OCI-LY1 (cell line): ENCODE measurements around the gene TTC21A.

Experiments
- H2AFZ ChIP-seq: fragments of 200-600 bp; sonication (generic), shearing (Covaris generic); 2 replicates; pipeline ENCODE4 v1.6.0; 2014; ENCODE audit warnings: antibody characterized with exemption, mild to moderate bottlenecking, low read length
- H3F3A ChIP-seq: fragments of 200-600 bp; sonication (generic), shearing (Covaris generic); 2 replicates; pipeline ENCODE4 v1.6.0; 2014; ENCODE audit warnings: mild to moderate bottlenecking, antibody characterized with exemption, low read length, moderate library complexity; ENCODE audit not compliant: insufficient read depth
- H3K27ac ChIP-seq: fragments of 200-600 bp; sonication (generic); 2 replicates; pipeline ENCODE4 v1.5.1; 2014; ENCODE audit warnings: low read length, mixed run types, mild to moderate bottlenecking, low read depth; ENCODE audit not compliant: poor library complexity, severe bottlenecking
- H3K27me3 ChIP-seq: fragments of 200-600 bp; sonication (generic); 2 replicates; pipeline ENCODE4 v1.6.0; 2014; ENCODE audit warnings: antibody characterized with exemption, mild to moderate bottlenecking, low read length, moderate library complexity; ENCODE audit not compliant: insufficient read depth
- H3K36me3 ChIP-seq: fragments of 200-600 bp; sonication (generic); 2 replicates; pipeline ENCODE4 v1.6.1; 2014; ENCODE audit warnings: mild to moderate bottlenecking, antibody characterized with exemption, low read length, moderate library complexity, mixed read lengths; ENCODE audit not compliant: insufficient read depth
- H3K4me1 ChIP-seq: fragments of 200-600 bp; sonication (generic); 2 replicates; pipeline ENCODE4 v1.5.1; 2014; ENCODE audit warnings: mild to moderate bottlenecking, low read length, moderate library complexity; ENCODE audit not compliant: insufficient read depth, severe bottlenecking
- H3K4me2 ChIP-seq: fragments of 200-600 bp; sonication (generic), shearing (Covaris generic); 2 replicates; pipeline ENCODE4 v1.6.1; 2014; ENCODE audit warnings: low read length
- H3K4me3 ChIP-seq: fragments of 200-600 bp; sonication (generic); 2 replicates; pipeline ENCODE4 v1.5.1; 2014; ENCODE audit warnings: low read length, low read depth, mild to moderate bottlenecking, mixed read lengths; ENCODE audit not compliant: poor library complexity, severe bottlenecking
- H3K79me2 ChIP-seq: fragments of 200-600 bp; shearing (Covaris generic); 2 replicates; pipeline ENCODE4 v1.6.1; 2016; ENCODE audit warnings: mixed run types, low read length, mixed read lengths; ENCODE audit not compliant: insufficient read depth
- H3K9ac ChIP-seq: fragments of 200-600 bp; sonication (generic), shearing (Covaris generic); 2 replicates; pipeline ENCODE4 v1.6.1; 2014; ENCODE audit warnings: mild to moderate bottlenecking, low read length, mixed read lengths
- H3K9me2 ChIP-seq: fragments of 200-600 bp; sonication (generic), shearing (Covaris generic); 2 replicates; pipeline ENCODE4 v1.6.1; 2014; ENCODE audit warnings: low read depth, mild to moderate bottlenecking, low read length, mixed read lengths
- H3K9me3 ChIP-seq: fragments of 200-600 bp; shearing (Covaris generic); 2 replicates; pipeline ENCODE4 v1.6.1; 2014; ENCODE audit warnings: low read length, mixed read lengths
- H4K20me1 ChIP-seq: fragments of 200-600 bp; sonication (generic), shearing (Covaris generic); 2 replicates; pipeline ENCODE4 v1.6.0; 2016; ENCODE audit warnings: mild to moderate bottlenecking, low read length; ENCODE audit not compliant: insufficient read depth
- EZH2 ChIP-seq: fragments of 200-600 bp; sonication (generic), shearing (Covaris generic); IDR thresholded peaks from 2 replicates; pipeline ENCODE4 v1.8.0; 2017; ENCODE audit warnings: borderline replicate concordance, mixed run types, mild to moderate bottlenecking, antibody characterized with exemption, low read length, moderate library complexity, mixed read lengths
- TF ChIP-seq, protein P1 (sequence below): fragments of 200-600 bp; sonication (generic), shearing (Covaris generic); IDR thresholded peaks from 2 replicates; pipeline ENCODE4 v1.5.1; 2017; ENCODE audit warnings: mild to moderate bottlenecking, antibody characterized with exemption, low read length, moderate library complexity, mixed read lengths

TTC21A gene

DNA sequence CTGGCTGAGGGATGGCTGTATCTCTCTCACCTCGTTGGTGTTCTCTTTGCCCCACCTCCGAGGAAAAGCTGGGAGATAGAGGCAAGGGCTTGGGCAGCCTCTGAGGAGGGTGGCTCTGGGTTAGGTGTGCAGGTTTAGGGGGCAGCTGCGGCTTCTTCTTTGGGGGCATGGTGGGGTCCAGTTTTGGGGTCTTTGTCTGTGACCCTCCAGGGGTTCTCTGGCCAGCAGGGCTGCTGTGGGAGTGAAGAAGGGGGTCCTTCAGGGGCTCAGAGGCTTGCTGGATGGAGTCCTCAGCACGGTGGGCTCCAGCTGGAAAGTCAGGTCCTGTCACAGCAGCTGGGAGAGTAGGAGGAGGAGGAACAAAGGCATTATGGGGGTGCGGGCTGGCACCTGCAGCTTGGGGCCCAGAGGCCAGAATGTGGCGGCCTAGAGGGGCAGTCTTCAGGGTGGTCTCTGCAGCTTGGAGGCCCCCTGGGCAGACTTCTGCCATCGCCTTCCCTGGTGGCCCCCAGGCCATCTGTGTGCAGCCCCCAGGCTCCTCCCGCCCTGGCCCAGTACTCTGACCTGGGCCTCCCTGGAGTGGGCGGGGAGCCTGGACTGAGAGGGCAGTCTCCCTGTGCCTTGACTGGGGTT, 78.0 kb downstream of the TTC21A start:
- TF ChIP-seq EZH2: no peak
- TF ChIP-seq, protein P1, sequence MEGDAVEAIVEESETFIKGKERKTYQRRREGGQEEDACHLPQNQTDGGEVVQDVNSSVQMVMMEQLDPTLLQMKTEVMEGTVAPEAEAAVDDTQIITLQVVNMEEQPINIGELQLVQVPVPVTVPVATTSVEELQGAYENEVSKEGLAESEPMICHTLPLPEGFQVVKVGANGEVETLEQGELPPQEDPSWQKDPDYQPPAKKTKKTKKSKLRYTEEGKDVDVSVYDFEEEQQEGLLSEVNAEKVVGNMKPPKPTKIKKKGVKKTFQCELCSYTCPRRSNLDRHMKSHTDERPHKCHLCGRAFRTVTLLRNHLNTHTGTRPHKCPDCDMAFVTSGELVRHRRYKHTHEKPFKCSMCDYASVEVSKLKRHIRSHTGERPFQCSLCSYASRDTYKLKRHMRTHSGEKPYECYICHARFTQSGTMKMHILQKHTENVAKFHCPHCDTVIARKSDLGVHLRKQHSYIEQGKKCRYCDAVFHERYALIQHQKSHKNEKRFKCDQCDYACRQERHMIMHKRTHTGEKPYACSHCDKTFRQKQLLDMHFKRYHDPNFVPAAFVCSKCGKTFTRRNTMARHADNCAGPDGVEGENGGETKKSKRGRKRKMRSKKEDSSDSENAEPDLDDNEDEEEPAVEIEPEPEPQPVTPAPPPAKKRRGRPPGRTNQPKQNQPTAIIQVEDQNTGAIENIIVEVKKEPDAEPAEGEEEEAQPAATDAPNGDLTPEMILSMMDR: no peak
- Histone ChIP-seq H3K27me3 (no peaks in the 10 kb centered on the region), H3K4me1 (peaks cover 7% of the 10 kb centered on the region), H3K9ac (no peak overlapping the region), H3K9me2 (no peaks in the 10 kb centered on the region), H3K27ac (no peak overlapping the region), H3F3A (no peaks in the 10 kb centered on the region), H3K4me3 (no peak overlapping the region), H3K9me3 (no peaks in the 10 kb centered on the region), H3K36me3 (no peaks in the 10 kb centered on the region), H4K20me1 (no peaks in the 10 kb centered on the region), H3K4me2 (no peak overlapping the region), H3K79me2 (no peaks in the 10 kb centered on the region), H2AFZ (no peak overlapping the region)

DNA sequence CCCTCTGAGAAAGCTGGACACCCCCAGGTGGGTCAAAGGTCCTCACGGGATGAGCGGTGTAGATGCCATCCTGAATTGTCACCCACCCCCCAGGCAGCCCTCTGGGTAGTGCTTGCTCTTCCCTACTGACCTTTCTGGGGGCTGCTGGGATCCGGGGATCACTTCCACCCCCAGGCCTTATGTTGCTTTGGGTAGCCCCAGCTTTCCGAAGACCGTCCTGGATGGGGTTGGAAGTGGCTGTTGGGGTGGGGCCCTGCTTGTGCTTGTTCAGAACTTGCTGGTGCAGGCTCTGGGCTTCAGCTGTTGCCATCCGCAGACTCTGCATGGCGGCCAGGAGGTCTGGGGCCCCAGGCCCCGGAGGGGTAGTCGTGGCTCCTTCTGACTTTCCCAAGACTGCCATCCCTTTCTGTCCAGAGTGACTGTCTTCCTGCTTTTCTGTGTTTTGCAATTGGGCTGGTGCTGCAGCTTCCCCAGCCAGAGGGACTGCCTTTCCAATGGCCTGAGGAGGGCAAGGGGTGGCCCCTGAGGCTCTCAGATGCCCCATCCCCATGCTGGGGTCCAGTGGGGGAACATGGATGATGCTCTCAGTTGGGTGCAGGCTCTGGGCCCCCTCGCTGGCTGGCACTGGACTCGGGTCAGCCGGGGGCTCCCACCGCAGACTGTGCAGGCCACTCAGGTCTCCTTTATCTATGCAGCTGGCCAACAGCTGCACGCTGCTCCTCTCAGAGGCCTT, 78.6 kb downstream of the TTC21A start:
- H3F3A ChIP-seq: no peaks in the 10 kb centered on the region
- no peaks in the 10 kb centered on the region for H3K9me2 ChIP-seq
- H3K9me3 ChIP-seq: no peaks in the 10 kb centered on the region
- no peak overlapping the region for H3K27ac ChIP-seq
- H3K27me3 ChIP-seq: no peaks in the 10 kb centered on the region
- no peaks in the 10 kb centered on the region for H4K20me1 ChIP-seq
- H3K79me2 ChIP-seq: no peaks in the 10 kb centered on the region
- H3K4me1 ChIP-seq: peaks cover 2% of the 10 kb centered on the region
- H3K9ac ChIP-seq: no peak overlapping the region
- no peak overlapping the region for H2AFZ ChIP-seq
- no peak overlapping the region for H3K4me3 ChIP-seq
- H3K4me2 ChIP-seq: no peak overlapping the region
- H3K36me3 ChIP-seq: no peaks in the 10 kb centered on the region
- TF ChIP-seq, protein P1: no peak
- no peak for TF ChIP-seq EZH2

DNA sequence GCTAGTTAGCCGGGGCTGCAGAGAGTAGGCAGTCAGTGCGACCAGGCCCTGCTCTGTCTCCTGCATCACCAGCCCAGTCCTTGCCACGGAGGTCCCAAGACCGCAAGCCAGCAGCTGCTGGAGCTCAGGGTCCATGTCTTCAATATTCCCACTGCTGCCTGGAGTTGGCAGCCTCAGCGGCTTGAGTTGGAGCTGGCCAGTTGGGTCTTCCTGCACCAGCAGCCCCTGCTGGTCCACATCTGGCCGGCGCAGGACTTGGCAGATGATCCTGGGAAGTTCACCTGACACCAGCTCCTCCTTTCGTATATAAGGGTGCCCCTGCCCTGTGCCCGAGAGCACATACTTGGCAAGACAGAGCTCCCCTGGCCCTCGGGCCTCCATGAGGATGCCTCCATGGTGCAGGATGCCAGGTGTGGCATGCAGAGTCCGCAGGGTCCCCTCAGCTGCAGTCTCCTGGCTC, 79.2 kb downstream of the TTC21A start:
- Histone ChIP-seq H3K79me2 (no peaks in the 10 kb centered on the region), H4K20me1 (no peaks in the 10 kb centered on the region), H3K36me3 (no peaks in the 10 kb centered on the region), H3K9me2 (no peaks in the 10 kb centered on the region), H3K9ac (no peak overlapping the region), H3K27ac (no peak overlapping the region), H2AFZ (no peak overlapping the region), H3F3A (no peaks in the 10 kb centered on the region), H3K4me2 (no peak overlapping the region), H3K27me3 (no peaks in the 10 kb centered on the region), H3K4me3 (no peak overlapping the region), H3K9me3 (no peaks in the 10 kb centered on the region), H3K4me1 (no peaks in the 10 kb centered on the region)
- no peak for TF ChIP-seq EZH2
- TF ChIP-seq, protein P1: no peak
